GM21367 (cell line): ENCODE data around the gene KIF16B.

Experiments used
- ATAC-seq: cut with Tn5 transposase; IDR thresholded peaks from one replicate; pipeline ENCODE4 v1.9.1; 2021; ENCODE audit not compliant: unreplicated experiment

KIF16B gene

GRCh38 chr20:16367948-16368560 is 205.2 kb downstream of the KIF16B start:
- no peak for ATAC-seq

GRCh38 chr20:16366529-16366928 is 206.7 kb downstream of the KIF16B start:
- ATAC-seq = no peak

GRCh38 chr20:16364320-16364687 is 208.9 kb downstream of the KIF16B start:
- no peak for ATAC-seq

- ATAC-seq = no peak
Observed at GRCh38 chr20:16363506-16364319, 209.5 kb downstream of the KIF16B start.

GRCh38 chr20:16362642-16363041 is 210.6 kb downstream of the KIF16B start:
- ATAC-seq = no peak

GRCh38 chr20:16360668-16361067 is 212.6 kb downstream of the KIF16B start:
- no peak for ATAC-seq

GRCh38 chr20:16353417-16353781 is 219.8 kb downstream of the KIF16B start:
- no peak for ATAC-seq

GRCh38 chr20:16352751-16353416 is 220.4 kb downstream of the KIF16B start:
- no peak for ATAC-seq

- no peak for ATAC-seq
Observed at GRCh38 chr20:16352321-16352720, 220.9 kb downstream of the KIF16B start.

- ATAC-seq = no peak
Observed at GRCh38 chr20:16351415-16351814, 221.8 kb downstream of the KIF16B start.

- ATAC-seq = no peak
Observed at GRCh38 chr20:16350465-16350864, 222.8 kb downstream of the KIF16B start.

GRCh38 chr20:16349523-16350260 is 223.6 kb downstream of the KIF16B start:
- ATAC-seq = no peak

- no peak for ATAC-seq
Observed at GRCh38 chr20:16346956-16347355, 226.3 kb downstream of the KIF16B start.

- no peak for ATAC-seq
Observed at GRCh38 chr20:16337707-16338106, 235.5 kb downstream of the KIF16B start.

- ATAC-seq = no peak
Observed at GRCh38 chr20:16327606-16328005, 245.6 kb downstream of the KIF16B start.

- ATAC-seq = no peak
Observed at GRCh38 chr20:16321291-16321690, 252.0 kb downstream of the KIF16B start.

GRCh38 chr20:16317445-16318362 is 255.5 kb downstream of the KIF16B start:
- peak; percentile 40 for ATAC-seq

- no peak for ATAC-seq
Observed at GRCh38 chr20:16316513-16316912, 256.7 kb downstream of the KIF16B start.

GRCh38 chr20:16314748-16315159 is 258.5 kb downstream of the KIF16B start:
- ATAC-seq = no peak

- ATAC-seq = peak; percentile 50
Observed at GRCh38 chr20:16314320-16314719, 258.9 kb downstream of the KIF16B start.
